Left lung (tissue), 10 donors: ENCODE measurements around the gene ZMYND8. TPM values are rescaled to one million over a fixed set of nuclear protein-coding genes. Genes with fewer than 3 reads are reported as not detected.
"Not testable (repeated sequence)": the region's sequence is repeated elsewhere in the genome, so short reads cannot be mapped to it uniquely, and the experiment has no call there.

Experiments used
- ATAC-seq: fragments of 200-7000 bp; cut with Tn5 transposase; one replicate; pipeline ENCODE4 v1.9.1; 2020; ENCODE audit warnings: moderate library complexity
- DNase-seq, 4 donors: peaks; one replicate each; pipeline ENCODE4 v3.0.0-alpha.2; 2013 to 2020
- H3K27ac ChIP-seq, 2 donors: fragments of 200-600 bp; sonication (generic) in 1 of 2; one replicate each; pipeline versions ENCODE4 v1.5.0 to v1.8.0; 2020 to 2021
- H3K27me3 ChIP-seq, 2 donors: fragments of 200-600 bp; sonication (generic) in 1 of 2; one replicate each; pipeline versions ENCODE4 v1.5.0 to v1.8.0; 2020 to 2021
- H3K36me3 ChIP-seq, 2 donors: fragments of 200-600 bp; sonication (generic) in 1 of 2; one replicate each; pipeline versions ENCODE4 v1.5.0 to v1.8.0; 2020 to 2021
- H3K4me1 ChIP-seq, 2 donors: fragments of 200-600 bp; one replicate each; pipeline ENCODE4 v1.8.0; 2021
- H3K4me3 ChIP-seq, 2 donors: fragments of 200-600 bp; sonication (generic) in 1 of 2; one replicate each; pipeline versions ENCODE4 v1.5.0 to v1.8.0; 2020 to 2021; ENCODE audit warnings: mild to moderate bottlenecking in 1 of 2
- H3K9me3 ChIP-seq, 2 donors: fragments of 200-600 bp; sonication (generic) in 1 of 2; one replicate each; pipeline versions ENCODE4 v1.5.0 to v1.8.0; 2020 to 2021
- CTCF ChIP-seq, 2 donors: fragments of 200-600 bp; sonication (generic) in 1 of 2; IDR thresholded peaks; one replicate each; pipeline versions ENCODE4 v1.5.0 to v1.8.0; 2021; ENCODE audit warnings: antibody characterized with exemption in 2 of 2
- intact Hi-C, 2 donors: fragments of 100-400 bp; cut with DNase I; formaldehyde crosslinking; loops; one replicate each; pipeline versions ENCODE4 v1.11.2 to v1.14.2; 2022
- polyA plus RNA-seq, 6 donors: library from polyadenylated mRNA; unstranded; fragments of 120-200 nt; gene quantifications; one replicate each; pipeline ENCODE4 v1.2.1, GENCODE V29; 2013; ENCODE audit not compliant: insufficient read length in 6 of 6
- total RNA-seq, 2 donors: library from RNA; stranded (reverse); fragmentation: NEBNext Ultra II Directional; extraction: Animal tissue kit (Norgen Biotek cat#: 25700); gene quantifications; one replicate each; pipeline ENCODE4 v1.2.1, GENCODE V29; 2021
- donor health status: DM: no; HTN: yes; CAD: no.
- donor health status: DM: no; HTN: no; CAD: no.

Gene ZMYND8
- total and polyA plus RNA-seq, 8 donors: 38.9 to 50.8 (median 42.4) TPM

- Histone ChIP-seq H3K27ac (peak overlapping the region in 1 of 2 donors; percentile 4), H3K9me3 (no peaks in the 10 kb centered on the region), H3K4me3 (no peak overlapping the region), H3K27me3 (no peaks in the 10 kb centered on the region), H3K4me1 (peaks cover 8 to 53% of the 10 kb centered on the region in 2 donors), H3K36me3 (peaks cover 0 to 51% of the 10 kb centered on the region in 2 donors)
- ATAC-seq (no peak), DNase-seq (no peak)
- TF ChIP-seq CTCF (IDR thresholded peaks at IDR 0.05): no peak
- intact Hi-C loops: loop anchor here in 1 of 2 donors (10.0 kb wide), 1 partner anchor 64 kb away; no protein-coding TSS in a partner anchor
Measured at GRCh38 chr20:47310729-47311128, 45.8 kb downstream of the ZMYND8 start.

- H3K27me3 ChIP-seq: no peaks in the 10 kb centered on the region
- ATAC-seq: peak; percentile 8
- no peaks in the 10 kb centered on the region for H3K9me3 ChIP-seq
- H3K4me3 ChIP-seq: no peak overlapping the region
- TF ChIP-seq CTCF (IDR thresholded peaks at IDR 0.05): no peak
- peaks cover 0 to 59% of the 10 kb centered on the region in 2 donors for H3K36me3 ChIP-seq
- H3K4me1 ChIP-seq: peaks cover 0 to 50% of the 10 kb centered on the region in 2 donors
- H3K27ac ChIP-seq: peak overlapping the region; percentile 4 to 7
- intact Hi-C loops: loop anchor here in 1 of 2 donors (10.0 kb wide), 1 partner anchor 65 kb away; no protein-coding TSS in a partner anchor
- no peak for DNase-seq
Measured at GRCh38 chr20:47309806-47310426, 46.6 kb downstream of the ZMYND8 start.

- H3K27ac ChIP-seq: peak overlapping the region; percentile 4 to 7
- H3K9me3 ChIP-seq: no peaks in the 10 kb centered on the region
- peaks cover 1 to 50% of the 10 kb centered on the region in 2 donors for H3K4me1 ChIP-seq
- intact Hi-C loops: no loop called here
- no peaks in the 10 kb centered on the region for H3K27me3 ChIP-seq
- ATAC-seq (no peak), DNase-seq (no peak)
- no peak for TF ChIP-seq CTCF (IDR thresholded peaks at IDR 0.05)
- no peak overlapping the region for H3K4me3 ChIP-seq
- peaks cover 0 to 64% of the 10 kb centered on the region in 2 donors for H3K36me3 ChIP-seq
Measured at GRCh38 chr20:47309394-47309793, 47.1 kb downstream of the ZMYND8 start.

- H3K27me3 ChIP-seq, H3K4me3 ChIP-seq, DNase-seq, H3K9me3 ChIP-seq, H3K27ac ChIP-seq, ATAC-seq, intact Hi-C loops: not testable (repeated sequence)
- peaks cover 0 to 64% of the 10 kb centered on the region in 2 donors for H3K36me3 ChIP-seq
- peaks cover 15 to 57% of the 10 kb centered on the region in 2 donors for H3K4me1 ChIP-seq
Measured at GRCh38 chr20:47307569-47307968, 48.9 kb downstream of the ZMYND8 start.

GRCh38 chr20:47306755-47307370 is 49.6 kb downstream of the ZMYND8 start:
- intact Hi-C loops: no loop called here
- Histone ChIP-seq H3K4me1 (peaks cover 15 to 53% of the 10 kb centered on the region in 2 donors), H3K9me3 (no peaks in the 10 kb centered on the region), H3K27me3 (no peaks in the 10 kb centered on the region), H3K4me3 (no peak overlapping the region), H3K36me3 (peaks cover 0 to 71% of the 10 kb centered on the region in 2 donors), H3K27ac (no peak overlapping the region)
- ATAC-seq: no peak
- no peak for DNase-seq
- TF ChIP-seq CTCF (IDR thresholded peaks at IDR 0.05): no peak
